GM18868 (cell line): Measurements from ENCODE around the gene SLC25A21.
"Not testable (repeated sequence)": the region's sequence is repeated elsewhere in the genome, so short reads cannot be mapped to it uniquely, and the experiment has no call there.

Experiments
- ATAC-seq: cut with Tn5 transposase; IDR thresholded peaks from one replicate; pipeline ENCODE4 v1.9.1; 2021; ENCODE audit warnings: mild to moderate bottlenecking, moderate library complexity; ENCODE audit not compliant: unreplicated experiment

SLC25A21 gene

DNA sequence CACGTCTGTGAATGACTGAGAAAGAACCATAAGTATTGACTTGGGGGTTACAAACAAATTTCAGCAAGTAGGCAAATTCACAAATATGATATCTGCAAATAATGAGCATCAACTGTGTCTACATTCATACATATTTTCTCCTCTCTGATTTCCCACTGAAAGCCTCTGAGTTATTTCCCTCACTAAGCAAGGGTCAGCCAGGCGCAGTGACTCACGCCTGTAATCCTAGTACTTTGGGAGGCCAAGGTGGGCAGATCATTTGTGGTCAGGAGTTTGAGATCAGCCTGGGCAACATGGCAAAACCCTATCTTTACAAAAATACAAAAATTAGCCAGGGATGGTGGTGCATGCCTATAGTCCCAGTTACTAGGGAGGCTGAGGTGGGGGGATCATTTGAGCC lies 80.8 kb downstream of the SLC25A21 start:
- ATAC-seq, result no peak

DNA sequence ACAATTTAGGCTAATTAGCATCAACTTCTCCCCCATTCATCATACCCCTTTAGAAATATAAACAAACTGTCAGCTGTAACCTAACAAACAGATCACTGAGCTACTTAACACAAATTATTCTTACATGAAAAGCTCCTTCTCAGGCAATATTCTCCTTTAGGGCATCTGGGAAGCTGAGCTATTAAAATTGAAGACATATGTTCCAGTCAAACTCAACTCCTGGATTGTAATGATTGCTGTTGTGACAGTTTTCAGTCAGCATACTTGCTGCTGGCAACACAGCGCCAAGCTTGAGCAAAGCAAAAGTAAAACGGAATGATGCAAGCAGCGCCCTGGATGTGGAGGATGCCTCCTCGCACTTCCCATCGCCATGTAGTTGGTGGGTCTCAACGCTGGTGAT lies 82.4 kb downstream of the SLC25A21 start:
- ATAC-seq, result no peak

DNA sequence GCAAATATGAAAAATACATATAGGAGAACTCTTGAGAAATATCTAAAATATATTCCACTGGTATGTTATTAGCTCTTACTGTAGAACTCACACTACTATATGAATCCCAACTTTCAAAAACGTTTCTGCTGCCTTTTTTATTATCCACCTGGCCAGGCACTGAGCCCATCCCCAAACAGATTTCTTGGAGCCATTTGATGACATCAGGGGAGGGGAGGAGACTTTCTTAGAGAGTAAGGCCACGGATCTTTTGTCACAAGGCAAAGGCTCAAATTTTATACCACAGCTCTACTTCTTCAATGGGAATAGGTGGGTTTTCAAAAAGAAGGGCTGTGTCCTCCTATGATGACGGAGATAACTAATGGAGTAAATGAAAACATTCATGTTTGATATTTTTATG lies 83.0 kb downstream of the SLC25A21 start:
- no peak for ATAC-seq

- ATAC-seq, result no peak
These were observed 83.8 kb downstream of the SLC25A21 start for GRCh38 chr14:37088356-37089215.

GRCh38 chr14:37087520-37087919 lies 84.9 kb downstream of the SLC25A21 start:
- ATAC-seq, result no peak

- no peak for ATAC-seq
These were observed 88.8 kb downstream of the SLC25A21 start for GRCh38 chr14:37083599-37083998.

DNA sequence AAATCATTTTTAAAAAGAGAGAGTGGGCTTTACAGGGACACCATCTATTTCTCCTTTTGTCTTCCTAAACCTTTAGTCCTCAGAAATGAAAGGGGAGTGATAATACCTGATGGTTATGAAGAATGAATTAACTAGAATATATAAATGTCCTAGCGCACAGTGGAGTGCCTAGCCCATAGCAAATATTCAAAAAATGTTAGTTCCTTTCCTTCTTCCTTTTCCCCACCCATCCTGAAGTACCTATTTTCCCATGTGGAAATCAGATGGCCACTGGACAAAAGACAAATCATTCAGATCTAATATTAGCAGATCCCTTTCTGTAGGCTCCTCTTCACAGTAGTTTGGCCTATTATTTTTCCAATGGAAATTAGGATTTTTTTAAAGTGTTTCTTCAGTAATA lies 90.0 kb downstream of the SLC25A21 start:
- ATAC-seq, result no peak

- ATAC-seq, result no peak
These were observed 90.5 kb downstream of the SLC25A21 start for GRCh38 chr14:37081856-37082255.

- no peak for ATAC-seq
These were observed 91.2 kb downstream of the SLC25A21 start for GRCh38 chr14:37081218-37081617.

GRCh38 chr14:37078131-37078530 lies 94.3 kb downstream of the SLC25A21 start:
- no peak for ATAC-seq

GRCh38 chr14:37074320-37074719 lies 98.1 kb downstream of the SLC25A21 start:
- not testable (repeated sequence) for ATAC-seq

DNA sequence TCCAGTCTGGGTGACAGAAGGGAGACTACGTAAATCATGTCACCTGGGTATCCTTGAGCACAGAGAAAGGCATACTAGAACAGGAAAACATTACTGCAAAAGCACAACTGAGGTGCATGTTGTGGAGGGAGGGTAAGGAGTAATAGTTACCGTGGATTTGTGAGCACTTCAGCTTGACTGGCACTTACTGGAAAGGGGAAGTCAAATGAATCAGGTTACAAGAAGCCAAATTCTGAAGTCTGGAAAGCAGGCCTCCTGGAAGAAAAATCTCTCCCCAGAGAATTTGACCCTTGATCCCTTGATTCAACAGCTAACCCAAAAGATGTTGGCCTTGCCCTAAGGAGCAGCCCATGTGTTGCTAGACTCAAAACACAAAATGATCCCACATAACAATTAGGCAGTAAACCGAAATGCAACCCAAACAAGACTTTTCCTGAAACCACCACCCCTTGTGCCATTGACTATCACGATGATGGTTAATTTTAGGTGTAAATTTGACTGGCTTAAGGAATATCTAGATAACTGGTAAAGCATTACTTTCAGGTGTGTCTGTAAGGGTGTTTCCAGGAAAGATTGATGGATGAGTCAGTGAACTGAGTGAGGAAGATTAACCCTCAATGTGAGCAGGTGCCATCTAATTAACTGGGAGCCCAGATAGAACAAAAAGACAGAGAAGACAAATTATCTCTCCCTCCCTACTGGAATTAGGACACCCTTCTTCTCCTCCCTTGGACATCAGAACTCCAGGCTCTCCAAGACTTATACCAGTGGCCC lies 108.8 kb downstream of the SLC25A21 start:
- no peak for ATAC-seq

- ATAC-seq, result no peak
These were observed 110.1 kb downstream of the SLC25A21 start for GRCh38 chr14:37062191-37062803.

DNA sequence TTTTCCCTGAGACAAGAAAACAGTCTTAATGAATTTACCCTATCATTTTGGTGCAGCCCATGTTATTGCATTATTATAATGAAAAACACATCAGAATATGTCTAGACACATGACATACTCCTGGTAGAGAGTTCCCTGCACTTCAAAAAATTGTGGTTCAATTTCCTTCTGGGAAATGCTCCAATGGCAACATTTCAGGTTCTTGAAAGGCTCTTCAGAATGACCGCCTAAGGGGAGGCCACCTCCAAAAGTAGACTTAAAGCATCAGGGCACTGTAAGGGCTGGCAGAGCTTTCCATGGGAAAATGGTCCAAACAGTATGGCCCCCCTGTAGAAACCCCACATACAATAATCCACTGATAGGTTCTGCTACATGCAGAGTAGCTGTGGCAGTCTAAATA lies 110.7 kb downstream of the SLC25A21 start:
- ATAC-seq, result no peak

- no peak for ATAC-seq
These were observed 111.7 kb downstream of the SLC25A21 start for GRCh38 chr14:37060496-37061260.

DNA sequence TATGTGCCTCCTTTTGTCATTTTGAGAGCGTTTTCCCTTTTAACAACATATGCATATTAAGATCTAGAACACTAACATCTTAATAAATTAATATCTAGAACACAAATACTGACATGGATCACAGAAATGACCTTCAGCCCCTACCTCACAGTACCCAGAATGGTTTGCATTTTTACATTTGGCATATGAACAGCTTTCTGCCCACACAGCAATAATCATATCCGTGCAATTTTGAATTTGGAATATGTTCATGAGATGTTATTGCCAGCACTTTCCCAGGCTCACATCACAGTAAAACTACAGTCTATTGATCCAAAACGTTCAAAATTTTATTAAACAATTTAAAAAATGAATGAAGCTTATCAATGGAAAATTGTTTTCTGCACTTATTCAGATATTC lies 114.6 kb downstream of the SLC25A21 start:
- ATAC-seq, result no peak

DNA sequence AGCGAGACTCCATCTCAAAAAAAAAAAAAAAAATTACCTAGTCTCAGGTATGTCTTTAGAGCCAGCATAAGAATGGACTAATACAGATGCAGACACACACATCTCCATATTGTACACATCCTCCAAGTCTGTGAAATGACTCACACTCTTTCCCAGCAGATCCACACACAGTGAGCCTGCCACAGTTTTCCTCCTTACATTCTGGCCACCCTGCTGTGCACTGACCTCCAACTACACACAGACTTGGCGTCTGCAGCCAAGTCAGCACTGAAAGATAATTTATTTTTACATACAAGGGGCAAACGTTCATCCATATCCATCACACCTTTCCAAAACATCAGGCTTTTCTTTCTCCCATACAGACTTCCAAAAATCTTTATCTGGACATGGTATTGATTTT lies 115.9 kb downstream of the SLC25A21 start:
- ATAC-seq, result no peak

DNA sequence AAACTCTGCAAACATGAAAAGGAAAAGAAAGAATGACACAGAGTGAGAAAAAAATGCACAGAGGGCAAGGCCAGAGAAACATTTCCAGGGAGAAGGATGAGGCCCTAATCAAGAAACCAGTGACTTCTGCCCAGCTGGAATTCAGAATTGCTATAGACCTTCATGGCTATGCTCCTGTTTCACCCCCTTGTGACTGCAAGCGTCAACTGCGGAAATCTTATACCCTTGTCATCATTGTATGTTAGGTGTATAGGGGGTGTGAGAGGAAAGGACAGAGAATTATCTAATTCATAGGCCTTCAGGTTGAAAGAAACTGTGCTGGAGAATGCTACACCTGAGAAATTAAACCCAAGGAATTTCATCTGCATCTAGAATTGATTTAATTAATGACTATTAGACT lies 117.5 kb downstream of the SLC25A21 start:
- no peak for ATAC-seq

DNA sequence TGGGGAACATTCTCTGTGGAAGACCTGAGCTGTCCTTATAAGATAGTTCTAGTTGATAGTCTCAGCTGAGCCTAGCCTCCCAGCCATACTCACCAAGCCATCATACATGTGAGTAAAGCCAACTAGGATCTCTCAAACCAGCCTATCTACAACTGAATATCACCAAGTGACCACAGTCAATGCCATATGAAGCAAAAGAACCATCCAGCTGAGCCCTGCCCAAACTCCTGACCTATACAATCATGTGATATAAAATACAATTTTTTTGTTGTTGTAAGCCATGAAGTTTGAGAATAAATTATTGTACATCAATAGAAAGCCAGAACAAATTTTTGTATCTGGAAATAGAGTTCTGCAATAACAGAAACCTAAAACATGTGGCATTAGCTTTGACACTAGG lies 118.3 kb downstream of the SLC25A21 start:
- ATAC-seq, result no peak

DNA sequence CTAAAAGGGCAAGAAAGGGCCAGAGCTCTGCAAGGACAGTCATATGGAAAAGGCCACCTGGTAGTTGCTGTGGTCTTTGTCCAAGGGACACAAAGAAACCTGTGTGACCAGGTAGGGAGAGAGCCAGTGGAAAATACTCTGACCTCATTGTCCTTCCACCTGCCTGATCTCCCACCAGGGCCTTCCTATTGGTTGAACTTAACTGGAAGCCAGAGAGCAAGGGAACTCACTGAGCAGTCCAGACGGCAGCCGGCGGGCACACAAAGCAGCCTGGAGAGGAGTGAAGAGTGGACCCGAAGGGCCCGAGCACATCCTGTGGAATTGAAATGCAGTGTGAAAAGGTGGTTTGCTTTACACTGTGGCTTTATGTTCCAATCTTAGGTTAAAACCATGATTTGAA lies 120.7 kb downstream of the SLC25A21 start:
- no peak for ATAC-seq

- no peak for ATAC-seq
These were observed 121.3 kb downstream of the SLC25A21 start for GRCh38 chr14:37051153-37051552.
